HCT116 (cell line): ENCODE results near the gene KMT2C. TPM values are rescaled to one million over a fixed set of nuclear protein-coding genes. Genes with fewer than 3 reads are reported as not detected.

ENCODE experiments used
- ATAC-seq: fragments of 200-7000 bp; cut with Tn5 transposase; 2 replicates; pipeline ENCODE4 v1.9.1; 2020; ENCODE audit warnings: mild to moderate bottlenecking, moderate library complexity
- BruUV-seq: library from RNA; stranded (reverse); fragments of 400-500 nt; replicated peaks from 2 replicates; lab custom pipeline; 2021; lab: Mats Ljungman, UMichigan
- CTCF ChIA-PET: fragments of 300-600 bp; sonication (Branson Sonifier 250); formaldehyde crosslinking; loops from one replicate; lab custom pipeline; 2021; ENCODE audit warnings: antibody characterized with exemption; lab: Charles Lee
- POLR2A ChIA-PET: fragments of 300-600, 350-600 bp; sonication (Branson Sonifier 250); formaldehyde crosslinking; loops from one replicate; lab custom pipeline; 2021; ENCODE audit warnings: antibody characterized with exemption; lab: Charles Lee
- RAD21 ChIA-PET, 2 experiments: fragments of 300-600 bp; sonication (Branson Sonifier 250); formaldehyde crosslinking; loops; one replicate each; lab custom pipeline; 2023; ENCODE audit warnings: low total read pairs in 2 of 2; ENCODE audit not compliant: uncharacterized antibody in 2 of 2, unreplicated experiment in 2 of 2, low non-redundant PET in 1 of 2; lab: Charles Lee
- DNase-seq: peaks from one replicate; pipeline ENCODE4 v3.0.0-alpha.2; 2010; ENCODE audit warnings: low read depth, low spot score
- H2AFZ ChIP-seq: fragments of 200-600 bp; shearing (Covaris generic), sonication (generic); 2 replicates; pipeline ENCODE4 v1.6.1; 2017; ENCODE audit warnings: low read depth, mixed run types, mixed read lengths, antibody characterized with exemption, low read length; ENCODE audit not compliant: poor library complexity, severe bottlenecking
- H3K27ac ChIP-seq: 2 replicates; pipeline ENCODE4 v1.5.1; 2012; ENCODE audit warnings: low read depth, low read length
- H3K27me3 ChIP-seq: fragments of 200-600 bp; sonication (generic); 2 replicates; pipeline ENCODE4 v1.6.1; 2016; ENCODE audit warnings: mixed run types, low read length, mixed read lengths; ENCODE audit not compliant: insufficient read depth
- H3K36me3 ChIP-seq, 2 experiments: fragments of 200-500 bp in 1 of 2; fragments of 200-600 bp in 1 of 2; sonication (Bioruptor generic) in 1 of 2; sonication (generic) in 1 of 2; 2 replicates each; pipeline versions ENCODE4 v1.5.1 to v1.6.1; 2014 to 2016; ENCODE audit warnings: low read length in 2 of 2, inconsistent platforms in 1 of 2, mixed read lengths in 1 of 2, mixed run types in 1 of 2; ENCODE audit not compliant: insufficient read depth in 2 of 2, control insufficient read depth in 1 of 2
- H3K4me1 ChIP-seq, 2 experiments: fragments of 200-600 bp in 1 of 2; sonication (generic) in 1 of 2; 2 replicates each; pipeline versions ENCODE4 v1.5.1 to v1.6.1; 2012 to 2017; ENCODE audit warnings: low read length in 2 of 2, inconsistent platforms in 1 of 2, mild to moderate bottlenecking in 1 of 2, mixed read lengths in 1 of 2, mixed run types in 1 of 2, moderate library complexity in 1 of 2; ENCODE audit not compliant: insufficient read depth in 2 of 2, control insufficient read depth in 1 of 2
- H3K4me2 ChIP-seq: fragments of 200-600 bp; sonication (generic); 2 replicates; pipeline ENCODE4 v1.6.1; 2017; ENCODE audit warnings: mixed run types, low read length, mixed read lengths
- H3K4me3 ChIP-seq, 2 experiments: fragments of 200-600 bp in 1 of 2; sonication (generic) in 1 of 2; replicated peaks in 1 of 2; 2 replicates each; pipeline ENCODE4 v1.5.1; 2011 to 2016; ENCODE audit warnings: low read length in 2 of 2, control low read depth in 1 of 2, low read depth in 1 of 2, mild to moderate bottlenecking in 1 of 2, mixed read lengths in 1 of 2, mixed run types in 1 of 2
- H3K79me2 ChIP-seq: fragments of 200-600 bp; sonication (generic); 2 replicates; pipeline ENCODE4 v1.6.1; 2017; ENCODE audit warnings: mild to moderate bottlenecking, mixed run types, low read length, moderate library complexity, mixed read lengths; ENCODE audit not compliant: insufficient read depth
- H3K9ac ChIP-seq: fragments of 200-600 bp; sonication (generic); 2 replicates; pipeline ENCODE4 v1.6.1; 2016; ENCODE audit warnings: low read length, mixed read lengths
- H3K9me2 ChIP-seq: fragments of 200-600 bp; sonication (generic), shearing (Covaris generic); 2 replicates; pipeline ENCODE4 v1.6.1; 2017; ENCODE audit warnings: mixed run types, mild to moderate bottlenecking, moderate library complexity; ENCODE audit not compliant: insufficient read depth
- H3K9me3 ChIP-seq, 2 experiments: fragments of 200-500 bp in 1 of 2; fragments of 200-600 bp in 1 of 2; sonication (Bioruptor generic) in 1 of 2; sonication (generic) in 1 of 2; 2 replicates each; pipeline ENCODE4 v1.6.1; 2014 to 2017; ENCODE audit warnings: low read length in 2 of 2, mixed read lengths in 2 of 2, inconsistent platforms in 1 of 2, low read depth in 1 of 2, mild to moderate bottlenecking in 1 of 2, mixed run types in 1 of 2, moderate library complexity in 1 of 2; ENCODE audit not compliant: control insufficient read depth in 1 of 2, insufficient read depth in 1 of 2
- H4K20me1 ChIP-seq: fragments of 200-600 bp; sonication (generic), shearing (Covaris generic); 2 replicates; pipeline ENCODE4 v1.6.1; 2017; ENCODE audit warnings: mixed run types, mild to moderate bottlenecking, moderate library complexity; ENCODE audit not compliant: insufficient read depth
- CEBPB ChIP-seq: IDR thresholded peaks from 2 replicates; pipeline ENCODE4 v1.6.1; 2012; ENCODE audit warnings: low read depth
- ELF1 ChIP-seq: IDR thresholded peaks from 2 replicates; pipeline ENCODE4 v1.6.1; 2012; ENCODE audit warnings: low read depth, borderline replicate concordance
- EZH2 ChIP-seq: fragments of 200-600 bp; sonication (generic); IDR thresholded peaks from 2 replicates; pipeline ENCODE4 v1.6.1; 2017; ENCODE audit warnings: antibody characterized with exemption, mixed run types
- EZH2phosphoT487 ChIP-seq: fragments of 200-600 bp; IDR thresholded peaks from 2 replicates; pipeline ENCODE4 v1.6.1; 2018; ENCODE audit warnings: antibody characterized with exemption, borderline replicate concordance
- JUND ChIP-seq: IDR thresholded peaks from 2 replicates; pipeline ENCODE4 v1.6.1; 2012
- MAX ChIP-seq: IDR thresholded peaks from 2 replicates; pipeline ENCODE4 v1.6.1; 2012
- POLR2A ChIP-seq: IDR thresholded peaks from 2 replicates; pipeline ENCODE4 v1.7.0; 2011; ENCODE audit warnings: borderline replicate concordance; ENCODE audit not compliant: insufficient read depth, insufficient read length; ENCODE audit errors: extremely low read depth
- RAD21 ChIP-seq: IDR thresholded peaks from 2 replicates; pipeline ENCODE4 v1.6.1; 2012; ENCODE audit warnings: low read depth, mild to moderate bottlenecking
- REST ChIP-seq: IDR thresholded peaks from 2 replicates; pipeline ENCODE4 v1.6.1; 2012; ENCODE audit warnings: low read depth
- SRF ChIP-seq: IDR thresholded peaks from 2 replicates; pipeline ENCODE4 v1.6.1; 2012; ENCODE audit warnings: low read depth
- TCF7L2 ChIP-seq: IDR thresholded peaks from 2 replicates; pipeline ENCODE4 v1.7.0; 2011; ENCODE audit warnings: borderline replicate concordance, inconsistent platforms; ENCODE audit not compliant: insufficient read depth, insufficient read length; ENCODE audit errors: extremely low read depth
- YY1 ChIP-seq: IDR thresholded peaks from 2 replicates; pipeline ENCODE4 v1.6.1; 2011; ENCODE audit warnings: low read length, low read depth, moderate library complexity, mild to moderate bottlenecking; ENCODE audit not compliant: insufficient replicate concordance; ENCODE audit errors: extremely low read depth
- ZFX ChIP-seq: fragments of 450-650 bp; IDR thresholded peaks from 2 replicates; pipeline ENCODE4 v1.6.1; 2017
- intact Hi-C: fragments of 100-400 bp; cut with micrococcal nuclease; formaldehyde crosslinking; loops from 2 replicates; pipeline ENCODE4 v1.10.0; 2022
- total RNA-seq: library from RNA; stranded (reverse); gene quantifications from one replicate; pipeline ENCODE4 v1.2.1, GENCODE V29; 2021; ENCODE audit not compliant: unreplicated experiment

The KMT2C gene
- total RNA-seq, 1 experiment from 2014 or later: 22.9 TPM

- H3K4me1 ChIP-seq: no peaks in the 10 kb centered on the region
- H3K9ac ChIP-seq: no peak overlapping the region
- ATAC-seq (no peak), DNase-seq (no peak)
- no peaks in the 10 kb centered on the region for H3K27me3 ChIP-seq
- H3K9me3 ChIP-seq: no peaks in the 10 kb centered on the region
- no peaks in the 10 kb centered on the region for H4K20me1 ChIP-seq
- intact Hi-C loops: no loop called here
- CTCF ChIA-PET: no interaction called here
- no peak overlapping the region for H2AFZ ChIP-seq
- RAD21 ChIA-PET: no interaction called here
- H3K4me3 ChIP-seq: no peak overlapping the region
- H3K9me2 ChIP-seq: no peaks in the 10 kb centered on the region
- H3K27ac ChIP-seq: no peak overlapping the region
- peaks cover 24 to 42% of the 10 kb centered on the region in 2 experiments for H3K36me3 ChIP-seq
- TF ChIP-seq REST (no peak), ZFX (no peak), YY1 (no peak), MAX (no peak), EZH2 (no peak), JUND (no peak), ELF1 (no peak), SRF (no peak), TCF7L2 (no peak), EZH2phosphoT487 (no peak), RAD21 (no peak), CEBPB (no peak), POLR2A (no peak)
- H3K79me2 ChIP-seq: no peaks in the 10 kb centered on the region
- POLR2A ChIA-PET: no interaction called here
- BruUV-seq: no TSS peak
- H3K4me2 ChIP-seq: no peak overlapping the region
Observed at GRCh38 chr7:152121432-152121831, 314.4 kb downstream of the KMT2C start.
